ENCODE results near the gene TTBK1.

- TF ChIP-seq CTCF (IDR thresholded peaks at IDR 0.05): no peak
- TF ChIP-seq, protein P1, sequence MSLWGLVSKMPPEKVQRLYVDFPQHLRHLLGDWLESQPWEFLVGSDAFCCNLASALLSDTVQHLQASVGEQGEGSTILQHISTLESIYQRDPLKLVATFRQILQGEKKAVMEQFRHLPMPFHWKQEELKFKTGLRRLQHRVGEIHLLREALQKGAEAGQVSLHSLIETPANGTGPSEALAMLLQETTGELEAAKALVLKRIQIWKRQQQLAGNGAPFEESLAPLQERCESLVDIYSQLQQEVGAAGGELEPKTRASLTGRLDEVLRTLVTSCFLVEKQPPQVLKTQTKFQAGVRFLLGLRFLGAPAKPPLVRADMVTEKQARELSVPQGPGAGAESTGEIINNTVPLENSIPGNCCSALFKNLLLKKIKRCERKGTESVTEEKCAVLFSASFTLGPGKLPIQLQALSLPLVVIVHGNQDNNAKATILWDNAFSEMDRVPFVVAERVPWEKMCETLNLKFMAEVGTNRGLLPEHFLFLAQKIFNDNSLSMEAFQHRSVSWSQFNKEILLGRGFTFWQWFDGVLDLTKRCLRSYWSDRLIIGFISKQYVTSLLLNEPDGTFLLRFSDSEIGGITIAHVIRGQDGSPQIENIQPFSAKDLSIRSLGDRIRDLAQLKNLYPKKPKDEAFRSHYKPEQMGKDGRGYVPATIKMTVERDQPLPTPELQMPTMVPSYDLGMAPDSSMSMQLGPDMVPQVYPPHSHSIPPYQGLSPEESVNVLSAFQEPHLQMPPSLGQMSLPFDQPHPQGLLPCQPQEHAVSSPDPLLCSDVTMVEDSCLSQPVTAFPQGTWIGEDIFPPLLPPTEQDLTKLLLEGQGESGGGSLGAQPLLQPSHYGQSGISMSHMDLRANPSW (CRISPR knock-in tag; conservative IDR thresholded peaks at IDR 0.05; ENCODE audit: low read depth): no peak
- no peak for TF ChIP-seq ARID4B (CRISPR knock-in tag; IDR thresholded peaks at IDR 0.05; ENCODE audit: borderline replicate concordance)
- TF ChIP-seq NR1H2 (CRISPR knock-in tag; IDR thresholded peaks at IDR 0.05): no peak
- TF ChIP-seq, protein P2, sequence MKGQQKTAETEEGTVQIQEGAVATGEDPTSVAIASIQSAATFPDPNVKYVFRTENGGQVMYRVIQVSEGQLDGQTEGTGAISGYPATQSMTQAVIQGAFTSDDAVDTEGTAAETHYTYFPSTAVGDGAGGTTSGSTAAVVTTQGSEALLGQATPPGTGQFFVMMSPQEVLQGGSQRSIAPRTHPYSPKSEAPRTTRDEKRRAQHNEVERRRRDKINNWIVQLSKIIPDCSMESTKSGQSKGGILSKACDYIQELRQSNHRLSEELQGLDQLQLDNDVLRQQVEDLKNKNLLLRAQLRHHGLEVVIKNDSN (CRISPR knock-in tag; IDR thresholded peaks at IDR 0.05): no peak
- no peak for TF ChIP-seq ZNF396 (CRISPR knock-in tag; IDR thresholded peaks at IDR 0.05; ENCODE audit: borderline replicate concordance)
- no peak for TF ChIP-seq RELA (CRISPR knock-in tag; IDR thresholded peaks at IDR 0.05; ENCODE audit: borderline replicate concordance)
- TF ChIP-seq ZNF263 (CRISPR knock-in tag; IDR thresholded peaks at IDR 0.05; ENCODE audit: low read depth): no peak
- no peak for TF ChIP-seq NFE2L1 (CRISPR knock-in tag; IDR thresholded peaks at IDR 0.05)
- no peak for TF ChIP-seq ESRRA (CRISPR knock-in tag; IDR thresholded peaks at IDR 0.05; ENCODE audit: borderline replicate concordance)
- TF ChIP-seq, protein P3, sequence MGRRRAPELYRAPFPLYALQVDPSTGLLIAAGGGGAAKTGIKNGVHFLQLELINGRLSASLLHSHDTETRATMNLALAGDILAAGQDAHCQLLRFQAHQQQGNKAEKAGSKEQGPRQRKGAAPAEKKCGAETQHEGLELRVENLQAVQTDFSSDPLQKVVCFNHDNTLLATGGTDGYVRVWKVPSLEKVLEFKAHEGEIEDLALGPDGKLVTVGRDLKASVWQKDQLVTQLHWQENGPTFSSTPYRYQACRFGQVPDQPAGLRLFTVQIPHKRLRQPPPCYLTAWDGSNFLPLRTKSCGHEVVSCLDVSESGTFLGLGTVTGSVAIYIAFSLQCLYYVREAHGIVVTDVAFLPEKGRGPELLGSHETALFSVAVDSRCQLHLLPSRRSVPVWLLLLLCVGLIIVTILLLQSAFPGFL (CRISPR knock-in tag; IDR thresholded peaks at IDR 0.05; ENCODE audit: borderline replicate concordance): no peak
- no peak for TF ChIP-seq ZNF232 (CRISPR knock-in tag; IDR thresholded peaks at IDR 0.05)
- TF ChIP-seq, protein P4, sequence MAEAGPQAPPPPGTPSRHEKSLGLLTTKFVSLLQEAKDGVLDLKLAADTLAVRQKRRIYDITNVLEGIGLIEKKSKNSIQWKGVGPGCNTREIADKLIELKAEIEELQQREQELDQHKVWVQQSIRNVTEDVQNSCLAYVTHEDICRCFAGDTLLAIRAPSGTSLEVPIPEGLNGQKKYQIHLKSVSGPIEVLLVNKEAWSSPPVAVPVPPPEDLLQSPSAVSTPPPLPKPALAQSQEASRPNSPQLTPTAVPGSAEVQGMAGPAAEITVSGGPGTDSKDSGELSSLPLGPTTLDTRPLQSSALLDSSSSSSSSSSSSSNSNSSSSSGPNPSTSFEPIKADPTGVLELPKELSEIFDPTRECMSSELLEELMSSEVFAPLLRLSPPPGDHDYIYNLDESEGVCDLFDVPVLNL (CRISPR knock-in tag; IDR thresholded peaks at IDR 0.05; ENCODE audit: borderline replicate concordance, low read depth): no peak
- TF ChIP-seq ZNF423 (CRISPR knock-in tag; IDR thresholded peaks at IDR 0.05): no peak
These were observed 48.4 kb downstream of the TTBK1 start for GRCh38 chr6:43291708-43292107.

Data from WTC11 (cell line).